Subcutaneous abdominal adipose tissue (tissue), 5 donors: ENCODE data around the gene UBALD1.

ENCODE experiments used
- H3K27ac ChIP-seq: one replicate; pipeline ENCODE4 v1.7.0; 2013; ENCODE audit warnings: low read depth, mild to moderate bottlenecking, inconsistent platforms, low read length, moderate library complexity
- H3K27me3 ChIP-seq, 5 donors: one replicate each; pipeline ENCODE4 v1.7.0; 2013; ENCODE audit warnings: low read length in 5 of 5, inconsistent platforms in 1 of 5; ENCODE audit not compliant: control insufficient read depth in 5 of 5, insufficient read depth in 4 of 5
- H3K36me3 ChIP-seq, 5 donors: one replicate each; pipeline ENCODE4 v1.7.0; 2013; ENCODE audit warnings: low read length in 5 of 5; ENCODE audit not compliant: control insufficient read depth in 5 of 5, insufficient read depth in 5 of 5
- H3K4me1 ChIP-seq, 5 donors: one replicate each; pipeline ENCODE4 v1.7.0; 2013; ENCODE audit warnings: low read length in 5 of 5, mild to moderate bottlenecking in 3 of 5, moderate library complexity in 1 of 5; ENCODE audit not compliant: control insufficient read depth in 5 of 5, insufficient read depth in 5 of 5
- H3K4me3 ChIP-seq, 5 donors: one replicate each; pipeline ENCODE4 v1.7.0; 2013; ENCODE audit warnings: low read length in 5 of 5, low read depth in 1 of 5
- H3K9ac ChIP-seq, 5 donors: one replicate each; pipeline ENCODE4 v1.7.0; 2013; ENCODE audit warnings: low read length in 5 of 5, mild to moderate bottlenecking in 4 of 5, moderate library complexity in 3 of 5
- H3K9me3 ChIP-seq, 5 donors: one replicate each; pipeline ENCODE4 v1.7.0; 2013; ENCODE audit warnings: low read length in 5 of 5; ENCODE audit not compliant: control insufficient read depth in 5 of 5
- donor health status: healthy.
- donor health status: healthy.
- donor health status: healthy.
- donor health status: healthy.
- donor health status: healthy.

The UBALD1 gene

DNA sequence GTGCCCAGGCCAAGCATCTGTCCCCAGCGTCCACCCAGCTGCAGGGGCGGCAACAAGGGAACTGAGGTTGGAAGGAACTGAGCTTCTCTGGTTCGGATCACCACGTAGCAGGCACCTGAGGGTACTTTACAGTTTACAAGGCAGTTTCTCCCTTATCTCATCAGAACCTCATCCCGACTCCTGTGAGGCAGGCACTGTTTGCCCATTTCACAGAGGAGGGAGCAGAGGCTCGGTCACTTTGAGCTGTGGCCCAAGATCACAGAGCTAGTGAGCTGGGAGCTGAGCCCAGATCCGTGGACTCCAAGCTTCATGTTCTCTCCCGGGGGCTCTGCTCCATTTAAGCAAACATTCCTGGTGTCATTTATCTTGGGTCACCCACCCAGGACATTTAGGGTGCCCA is 15.1 kb downstream of the UBALD1 start:
- Histone ChIP-seq H3K27ac (no peak overlapping the region), H3K27me3 (peaks cover 12 to 26% (median 19%) of the 10 kb centered on the region in 5 donors), H3K4me1 (peaks cover 0 to 10% (median 8%) of the 10 kb centered on the region in 5 donors), H3K9ac (no peak overlapping the region), H3K9me3 (no peaks in the 10 kb centered on the region), H3K36me3 (no peaks in the 10 kb centered on the region), H3K4me3 (no peak overlapping the region)

DNA sequence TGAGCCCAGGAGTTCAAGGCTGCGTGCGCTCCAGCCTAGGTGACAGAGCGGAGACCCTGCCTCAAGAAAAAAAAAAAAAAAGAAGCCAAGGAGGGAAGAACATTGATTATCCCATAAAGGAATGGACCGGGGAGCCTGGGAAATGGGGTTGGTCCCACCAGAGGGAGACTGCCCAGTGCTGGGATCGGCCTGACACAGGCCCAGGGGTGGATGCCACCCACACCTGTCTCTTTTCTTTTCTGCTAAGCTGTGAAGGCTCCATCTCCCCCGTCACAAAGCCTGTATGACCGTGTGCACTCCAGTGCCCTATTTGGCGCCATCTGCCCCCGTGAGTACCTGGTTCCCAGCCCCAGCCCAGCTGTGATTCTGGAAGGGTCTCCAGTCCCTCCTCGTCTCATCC is 15.7 kb downstream of the UBALD1 start:
- Histone ChIP-seq H3K27me3 (peaks cover 12 to 26% (median 16%) of the 10 kb centered on the region in 5 donors), H3K4me1 (peaks cover 0 to 10% (median 8%) of the 10 kb centered on the region in 5 donors), H3K4me3 (no peak overlapping the region), H3K9me3 (no peaks in the 10 kb centered on the region), H3K36me3 (no peaks in the 10 kb centered on the region), H3K27ac (no peak overlapping the region), H3K9ac (no peak overlapping the region)

DNA sequence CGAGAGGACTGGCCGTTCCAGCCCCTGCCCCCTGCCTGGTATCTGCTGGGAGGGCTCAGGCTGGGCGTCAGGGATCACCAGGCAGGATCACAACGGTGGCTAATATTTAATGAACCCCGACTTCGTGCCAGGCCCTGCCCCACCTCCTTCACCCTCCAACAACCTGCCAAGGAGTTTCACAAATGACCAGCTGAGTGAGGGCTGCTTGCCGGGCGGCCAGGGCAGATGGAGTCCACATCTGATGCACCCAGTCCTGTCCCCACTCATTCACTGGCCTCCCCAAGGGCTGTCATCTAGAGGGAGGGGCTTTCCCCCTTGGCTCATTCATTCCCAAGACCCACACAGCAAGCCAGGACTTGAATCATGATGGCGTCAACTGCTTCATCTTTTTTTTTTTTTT is 17.5 kb downstream of the UBALD1 start:
- H3K9ac ChIP-seq: no peak overlapping the region
- peaks cover 9 to 18% (median 11%) of the 10 kb centered on the region in 5 donors for H3K27me3 ChIP-seq
- H3K9me3 ChIP-seq: no peaks in the 10 kb centered on the region
- no peak overlapping the region for H3K27ac ChIP-seq
- no peaks in the 10 kb centered on the region for H3K36me3 ChIP-seq
- no peak overlapping the region for H3K4me3 ChIP-seq
- H3K4me1 ChIP-seq: peaks cover 0 to 10% (median 8%) of the 10 kb centered on the region in 5 donors

DNA sequence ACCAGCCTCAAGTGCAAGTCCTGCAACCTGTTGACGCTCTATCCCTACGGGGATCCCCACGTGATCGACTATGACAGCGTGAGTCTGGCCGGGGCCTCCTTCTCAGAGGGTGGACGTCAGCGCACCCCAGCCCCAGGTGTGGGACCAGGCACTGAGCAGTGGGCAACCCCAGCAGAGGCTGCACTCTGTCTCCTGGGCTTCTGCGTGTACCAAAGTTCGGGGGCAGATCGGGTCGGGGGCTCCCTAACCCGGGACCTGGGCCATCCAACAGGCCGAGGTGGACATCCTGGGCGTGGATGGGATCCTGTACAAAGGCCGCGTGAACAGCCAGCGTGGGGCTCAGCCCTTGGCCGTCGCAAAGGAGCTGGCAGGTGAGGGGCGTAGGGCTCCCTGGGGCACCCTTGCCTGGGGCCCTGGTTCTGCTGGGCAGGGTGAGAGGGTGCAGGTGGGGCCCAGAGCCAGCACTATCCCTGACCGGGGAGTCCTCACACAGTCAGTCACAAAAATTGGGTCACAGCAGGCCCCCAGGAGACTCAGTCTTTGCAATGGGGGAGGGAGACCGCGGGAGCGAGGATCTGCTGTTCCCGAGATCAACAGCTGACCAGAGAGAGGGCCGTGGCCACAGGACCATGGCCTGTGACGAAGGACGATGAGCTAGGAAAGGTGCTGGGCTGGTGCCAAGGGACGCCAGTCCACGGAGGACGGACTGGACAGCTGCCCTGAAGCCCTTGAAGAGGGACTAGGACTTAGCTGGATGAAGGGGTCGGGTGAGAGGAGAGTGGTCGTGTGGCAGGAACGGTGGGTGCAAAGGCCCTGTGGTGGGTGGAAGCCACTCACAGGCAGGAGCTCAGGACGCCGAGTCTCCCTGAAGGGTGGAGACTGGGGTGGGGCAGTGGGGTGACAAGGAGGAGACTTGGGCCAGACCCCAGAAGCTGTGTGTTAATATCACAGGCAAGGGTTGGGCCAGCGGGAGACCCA is 20.0 kb downstream of the UBALD1 start:
- Histone ChIP-seq H3K9ac (no peak overlapping the region), H3K4me3 (no peak overlapping the region), H3K9me3 (no peaks in the 10 kb centered on the region), H3K36me3 (no peaks in the 10 kb centered on the region), H3K27me3 (peaks cover 0 to 11% (median 9%) of the 10 kb centered on the region in 5 donors), H3K4me1 (no peaks in the 10 kb centered on the region), H3K27ac (no peak overlapping the region)

DNA sequence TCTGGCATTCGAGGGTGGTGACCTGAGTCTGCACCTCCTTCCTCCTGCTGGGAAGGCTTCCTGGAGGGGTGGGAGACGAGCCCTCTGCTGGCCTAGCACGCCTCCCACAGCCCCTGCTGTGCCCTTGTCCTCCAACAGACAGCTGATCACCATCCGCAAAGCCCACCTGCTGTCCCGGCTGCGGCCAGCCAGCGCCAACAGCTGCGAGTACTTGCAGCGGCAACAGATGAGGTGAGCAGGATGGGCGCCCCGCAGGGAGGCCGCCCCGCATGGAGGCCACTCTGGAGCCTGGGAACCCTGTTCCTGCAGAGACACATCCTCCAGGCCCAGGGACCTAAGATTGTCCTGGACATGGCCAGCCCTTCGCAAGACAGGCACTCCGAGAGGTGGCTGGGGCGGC is 21.6 kb downstream of the UBALD1 start:
- Histone ChIP-seq H3K27ac (no peak overlapping the region), H3K36me3 (no peaks in the 10 kb centered on the region), H3K4me3 (no peak overlapping the region), H3K9ac (no peak overlapping the region), H3K4me1 (no peaks in the 10 kb centered on the region), H3K9me3 (peaks cover 0 to 5% (median 4%) of the 10 kb centered on the region in 5 donors), H3K27me3 (peaks cover 0 to 10% (median 4%) of the 10 kb centered on the region in 5 donors)

DNA sequence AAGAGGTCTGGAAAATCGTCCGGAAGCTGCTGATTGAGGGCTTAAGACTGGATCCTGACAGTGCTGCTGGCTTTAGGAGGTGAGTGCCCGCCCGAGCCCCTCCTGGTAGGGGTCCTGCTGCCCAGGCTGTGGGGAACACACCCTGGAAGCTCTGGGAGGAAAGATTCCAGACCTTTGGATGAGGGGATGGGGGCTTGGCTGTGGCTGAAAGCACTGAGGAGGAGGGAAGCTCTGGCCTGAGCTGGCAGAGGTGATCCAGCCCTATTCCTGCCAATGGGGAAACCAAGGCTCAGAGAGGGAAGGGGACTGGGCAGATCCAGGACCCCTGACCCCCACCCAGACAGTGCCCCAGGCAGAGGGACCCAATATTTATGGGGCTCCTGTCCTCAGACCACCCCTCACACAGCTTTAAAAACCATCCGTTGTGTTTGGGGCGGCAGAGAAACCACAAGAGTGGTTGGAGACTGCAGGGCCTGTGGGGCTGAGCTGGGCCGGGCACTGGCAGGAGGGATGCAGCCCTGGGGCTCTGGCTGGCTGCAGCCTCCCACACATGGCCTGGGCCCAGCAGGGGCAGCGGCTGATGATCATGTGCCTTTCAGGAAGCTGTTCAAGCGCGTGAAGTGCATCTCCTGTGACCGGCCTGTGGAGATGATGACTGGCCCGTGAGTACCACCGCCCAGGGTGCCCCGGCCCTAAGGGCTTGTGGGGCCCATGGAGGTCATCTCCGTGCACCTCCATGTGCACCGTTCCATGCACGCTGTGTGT is 22.8 kb downstream of the UBALD1 start:
- Histone ChIP-seq H3K27me3 (peaks cover 0 to 9% (median 4%) of the 10 kb centered on the region in 5 donors), H3K27ac (no peak overlapping the region), H3K4me3 (no peak overlapping the region), H3K9ac (no peak overlapping the region), H3K4me1 (no peaks in the 10 kb centered on the region), H3K9me3 (peaks cover 0 to 8% (median 7%) of the 10 kb centered on the region in 5 donors), H3K36me3 (no peaks in the 10 kb centered on the region)

DNA sequence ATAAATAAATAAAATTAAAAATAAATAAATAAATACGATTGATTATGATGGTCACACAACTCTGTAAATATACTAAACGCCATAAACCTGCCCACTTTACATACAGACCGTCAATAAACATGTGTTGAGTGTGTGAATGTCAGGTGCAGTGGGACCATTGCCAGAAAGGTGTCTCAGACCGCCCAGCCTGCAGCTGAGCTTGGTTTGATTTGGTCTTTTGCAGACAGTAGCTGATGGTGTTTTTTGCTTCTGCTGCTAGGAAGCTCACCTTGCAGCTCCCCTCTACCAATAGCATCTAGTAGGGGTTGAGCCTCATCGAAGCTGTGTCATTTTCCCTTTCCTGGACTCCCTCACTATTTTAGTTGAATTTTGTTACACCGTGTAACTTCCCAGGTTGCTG is 23.5 kb downstream of the UBALD1 start:
- H3K9ac ChIP-seq: no peak overlapping the region
- no peak overlapping the region for H3K27ac ChIP-seq
- no peaks in the 10 kb centered on the region for H3K36me3 ChIP-seq
- H3K4me1 ChIP-seq: no peaks in the 10 kb centered on the region
- peaks cover 0 to 8% (median 7%) of the 10 kb centered on the region in 5 donors for H3K9me3 ChIP-seq
- no peak overlapping the region for H3K4me3 ChIP-seq
- peaks cover 0 to 14% (median 7%) of the 10 kb centered on the region in 5 donors for H3K27me3 ChIP-seq

DNA sequence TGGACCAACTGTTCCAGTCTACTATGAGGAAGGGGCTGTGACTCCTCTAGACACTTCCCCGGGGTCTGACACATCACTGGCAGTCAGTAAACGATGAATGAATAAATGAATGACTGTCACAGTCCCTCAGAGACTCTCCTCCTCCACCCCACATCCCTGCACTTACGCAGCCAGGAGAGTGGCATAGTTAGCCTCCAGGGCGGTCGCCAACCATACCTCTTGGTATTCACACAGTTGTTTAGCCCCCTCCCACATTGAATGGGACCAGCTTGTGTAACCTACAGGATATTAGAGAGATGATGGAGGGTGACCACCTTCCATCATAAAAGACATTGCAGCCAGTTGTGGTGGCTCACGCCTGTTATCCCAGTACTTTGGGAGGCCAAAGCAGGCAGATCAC is 25.7 kb downstream of the UBALD1 start:
- peaks cover 0 to 10% (median 3%) of the 10 kb centered on the region in 5 donors for H3K27me3 ChIP-seq
- H3K36me3 ChIP-seq: no peaks in the 10 kb centered on the region
- H3K9me3 ChIP-seq: peaks cover 0 to 8% (median 7%) of the 10 kb centered on the region in 5 donors
- no peaks in the 10 kb centered on the region for H3K4me1 ChIP-seq
- no peak overlapping the region for H3K27ac ChIP-seq
- H3K4me3 ChIP-seq: no peak overlapping the region
- H3K9ac ChIP-seq: no peak overlapping the region

DNA sequence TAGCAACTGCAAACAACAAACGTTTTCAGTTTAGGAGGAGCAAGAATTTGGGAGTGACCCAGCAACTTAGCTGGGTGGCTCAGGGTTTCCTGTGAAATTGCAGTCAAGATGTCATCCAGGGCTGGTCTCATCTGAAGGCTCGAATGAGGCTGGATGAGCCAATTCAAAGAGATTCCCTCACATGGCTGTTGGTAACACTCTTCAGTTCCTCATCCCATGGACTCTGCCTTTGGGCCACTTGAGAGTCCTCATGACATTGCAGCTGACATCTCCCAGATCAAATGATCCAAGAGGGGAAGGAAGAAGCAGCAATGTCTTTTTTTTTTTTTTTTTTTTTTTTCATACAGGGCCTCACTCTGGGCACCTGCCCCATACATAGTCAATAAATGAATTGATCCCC is 26.3 kb downstream of the UBALD1 start:
- no peak overlapping the region for H3K4me3 ChIP-seq
- no peak overlapping the region for H3K9ac ChIP-seq
- H3K36me3 ChIP-seq: no peaks in the 10 kb centered on the region
- H3K4me1 ChIP-seq: no peaks in the 10 kb centered on the region
- H3K27ac ChIP-seq: no peak overlapping the region
- H3K9me3 ChIP-seq: peaks cover 0 to 8% (median 7%) of the 10 kb centered on the region in 5 donors
- H3K27me3 ChIP-seq: peaks cover 0 to 10% (median 3%) of the 10 kb centered on the region in 5 donors

DNA sequence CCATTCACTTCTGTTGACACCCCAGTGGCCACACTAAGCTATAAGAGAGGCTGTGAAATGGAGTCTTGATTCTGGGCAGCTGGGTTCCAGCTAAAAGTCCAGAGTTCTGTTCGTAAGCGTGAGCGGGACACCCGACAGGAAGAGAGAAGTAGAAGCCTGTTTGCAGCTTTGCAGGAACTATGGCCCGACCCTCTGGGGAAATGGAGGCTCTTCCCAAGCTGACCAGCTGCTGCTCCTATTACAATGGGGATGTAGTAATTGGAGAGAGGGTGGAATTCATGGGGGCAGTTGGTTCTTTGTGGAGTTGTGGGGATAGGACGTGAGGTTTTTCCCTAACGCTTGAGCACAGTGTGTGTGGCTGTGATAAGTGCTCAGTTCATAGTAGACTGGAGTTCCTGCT is 28.4 kb downstream of the UBALD1 start:
- Histone ChIP-seq H3K4me1 (no peaks in the 10 kb centered on the region), H3K27me3 (peaks cover 0 to 10% (median 3%) of the 10 kb centered on the region in 5 donors), H3K9ac (no peak overlapping the region), H3K27ac (no peak overlapping the region), H3K9me3 (peaks cover 0 to 8% (median 7%) of the 10 kb centered on the region in 5 donors), H3K4me3 (no peak overlapping the region), H3K36me3 (no peaks in the 10 kb centered on the region)
